VCaP (cell line): ENCODE data around the gene SHTN1.

Experiments used
- H3K27ac ChIP-seq: fragments of 450-650 bp; 2 replicates; pipeline ENCODE4 v1.5.1; 2017
- TF ChIP-seq, protein P1 (sequence below): fragments of 450-650 bp; conservative IDR thresholded peaks from 2 replicates; pipeline ENCODE4 v1.5.1; 2017; ENCODE audit warnings: mild to moderate bottlenecking, moderate library complexity

SHTN1 gene, protein sequence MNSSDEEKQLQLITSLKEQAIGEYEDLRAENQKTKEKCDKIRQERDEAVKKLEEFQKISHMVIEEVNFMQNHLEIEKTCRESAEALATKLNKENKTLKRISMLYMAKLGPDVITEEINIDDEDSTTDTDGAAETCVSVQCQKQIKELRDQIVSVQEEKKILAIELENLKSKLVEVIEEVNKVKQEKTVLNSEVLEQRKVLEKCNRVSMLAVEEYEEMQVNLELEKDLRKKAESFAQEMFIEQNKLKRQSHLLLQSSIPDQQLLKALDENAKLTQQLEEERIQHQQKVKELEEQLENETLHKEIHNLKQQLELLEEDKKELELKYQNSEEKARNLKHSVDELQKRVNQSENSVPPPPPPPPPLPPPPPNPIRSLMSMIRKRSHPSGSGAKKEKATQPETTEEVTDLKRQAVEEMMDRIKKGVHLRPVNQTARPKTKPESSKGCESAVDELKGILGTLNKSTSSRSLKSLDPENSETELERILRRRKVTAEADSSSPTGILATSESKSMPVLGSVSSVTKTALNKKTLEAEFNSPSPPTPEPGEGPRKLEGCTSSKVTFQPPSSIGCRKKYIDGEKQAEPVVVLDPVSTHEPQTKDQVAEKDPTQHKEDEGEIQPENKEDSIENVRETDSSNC

DNA sequence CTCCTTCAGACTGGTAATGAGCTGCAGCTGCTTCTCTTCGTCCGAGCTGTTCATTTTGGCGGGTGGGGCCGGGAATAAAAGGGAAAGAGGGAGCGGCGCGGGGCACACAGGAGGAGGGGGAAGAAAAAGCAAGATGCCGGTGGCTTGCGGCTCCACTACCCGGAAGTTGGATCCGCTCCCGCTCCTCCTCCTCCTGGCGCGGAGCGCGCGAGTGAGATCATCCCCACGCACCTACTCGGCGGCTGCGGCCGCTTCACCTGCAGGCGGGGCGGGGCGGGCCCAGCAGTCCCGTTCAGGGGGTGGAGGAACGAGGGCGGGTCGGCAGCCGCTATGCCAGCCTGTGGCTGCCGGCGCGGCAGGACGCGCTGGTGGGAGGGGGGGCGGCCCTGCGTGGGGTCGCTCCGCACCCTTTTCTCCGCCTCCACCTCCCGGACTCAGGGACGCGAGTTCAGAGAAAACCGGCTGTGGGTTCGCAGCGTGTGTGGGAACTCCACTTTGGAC, at the start of gene SHTN1:
Gene SHTN1, minus strand, starts transcription at position 162 of the 501 bp plus-strand sequence. Its CDS starts 108 bp downstream, at position 54.
- TF ChIP-seq, protein P1, sequence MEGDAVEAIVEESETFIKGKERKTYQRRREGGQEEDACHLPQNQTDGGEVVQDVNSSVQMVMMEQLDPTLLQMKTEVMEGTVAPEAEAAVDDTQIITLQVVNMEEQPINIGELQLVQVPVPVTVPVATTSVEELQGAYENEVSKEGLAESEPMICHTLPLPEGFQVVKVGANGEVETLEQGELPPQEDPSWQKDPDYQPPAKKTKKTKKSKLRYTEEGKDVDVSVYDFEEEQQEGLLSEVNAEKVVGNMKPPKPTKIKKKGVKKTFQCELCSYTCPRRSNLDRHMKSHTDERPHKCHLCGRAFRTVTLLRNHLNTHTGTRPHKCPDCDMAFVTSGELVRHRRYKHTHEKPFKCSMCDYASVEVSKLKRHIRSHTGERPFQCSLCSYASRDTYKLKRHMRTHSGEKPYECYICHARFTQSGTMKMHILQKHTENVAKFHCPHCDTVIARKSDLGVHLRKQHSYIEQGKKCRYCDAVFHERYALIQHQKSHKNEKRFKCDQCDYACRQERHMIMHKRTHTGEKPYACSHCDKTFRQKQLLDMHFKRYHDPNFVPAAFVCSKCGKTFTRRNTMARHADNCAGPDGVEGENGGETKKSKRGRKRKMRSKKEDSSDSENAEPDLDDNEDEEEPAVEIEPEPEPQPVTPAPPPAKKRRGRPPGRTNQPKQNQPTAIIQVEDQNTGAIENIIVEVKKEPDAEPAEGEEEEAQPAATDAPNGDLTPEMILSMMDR = no peak
- H3K27ac ChIP-seq = peak within 1 kb of the TSS; percentile 87

DNA sequence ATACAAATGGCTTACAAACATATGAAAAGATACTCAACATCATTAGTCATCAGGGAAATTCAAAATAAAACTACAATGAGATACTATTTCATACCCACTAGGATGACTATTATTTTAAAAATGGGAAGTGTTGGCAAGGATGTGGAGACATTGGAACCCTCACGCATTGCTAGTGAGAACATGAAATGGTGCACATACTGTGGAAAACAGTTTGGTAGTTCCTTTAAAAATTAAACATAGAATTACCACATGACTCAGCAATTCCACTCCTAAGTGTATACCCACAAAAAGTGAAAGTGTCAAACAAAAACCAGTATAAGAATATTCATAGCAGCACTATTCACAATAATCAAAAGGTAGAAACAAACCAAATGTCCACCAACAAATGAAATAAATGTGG, 48.5 kb upstream of the SHTN1 start:
- no peak overlapping the region for H3K27ac ChIP-seq
- TF ChIP-seq, protein P1 = no peak

DNA sequence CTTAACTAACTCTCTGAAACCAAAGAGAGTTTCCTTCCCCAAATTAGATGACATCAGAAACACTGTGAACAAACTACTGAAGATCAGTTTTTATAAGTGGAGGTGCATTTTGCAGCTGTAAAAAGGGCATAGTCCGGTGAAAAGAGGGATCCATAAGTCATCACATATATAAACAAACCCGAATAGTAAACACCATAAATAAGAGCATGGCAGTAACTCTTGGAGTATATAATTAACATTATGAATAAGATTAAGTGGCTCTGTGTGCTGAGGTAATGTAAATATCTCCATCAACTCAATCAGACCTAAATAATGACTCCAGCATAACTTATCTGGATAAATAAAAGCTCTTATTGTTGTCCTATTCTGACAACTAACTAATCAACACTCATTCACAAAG, 43.0 kb upstream of the SHTN1 start:
- TF ChIP-seq, protein P1 = no peak
- no peak overlapping the region for H3K27ac ChIP-seq

DNA sequence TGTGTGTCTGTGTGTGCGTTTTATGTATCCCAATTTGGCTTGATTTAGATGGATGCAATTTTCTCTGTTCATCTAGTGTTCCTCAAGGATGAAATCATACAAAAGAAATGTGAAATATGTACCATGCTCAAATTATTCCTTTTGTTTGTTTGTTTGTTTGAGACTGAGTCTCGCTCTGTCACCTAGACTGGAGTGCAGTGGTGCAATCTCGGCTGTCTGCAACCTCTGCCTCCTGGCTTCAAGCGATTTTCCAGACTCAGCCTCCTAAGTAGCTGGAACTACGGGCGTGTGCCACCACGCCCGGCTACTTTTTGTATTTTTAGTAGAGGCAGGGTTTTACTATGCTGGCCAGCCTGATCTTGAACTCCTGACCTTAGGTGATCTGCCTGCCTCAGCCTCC, 11.3 kb upstream of the SHTN1 start:
- TF ChIP-seq, protein P1 = no peak
- no peak overlapping the region for H3K27ac ChIP-seq

DNA sequence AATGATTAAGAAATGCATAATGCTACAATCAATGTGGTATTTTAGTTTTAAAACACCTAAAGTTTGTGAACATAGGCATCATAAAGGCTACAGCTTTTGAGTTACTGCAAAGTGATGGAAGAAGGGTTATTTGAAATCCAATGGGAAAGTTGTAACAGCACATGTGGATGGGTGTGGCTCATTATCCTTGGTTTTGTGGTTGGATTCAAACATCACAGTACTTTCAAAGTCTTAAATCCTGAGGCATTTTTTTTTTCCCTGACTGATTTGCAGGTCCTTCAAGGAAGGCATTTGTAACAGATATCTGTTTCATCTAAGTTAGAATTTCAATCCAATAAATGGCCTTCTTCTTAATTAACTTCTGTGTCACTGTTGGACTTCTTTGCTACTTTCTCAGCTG, 9.8 kb upstream of the SHTN1 start:
- H3K27ac ChIP-seq = no peak overlapping the region
- TF ChIP-seq, protein P1 = no peak

DNA sequence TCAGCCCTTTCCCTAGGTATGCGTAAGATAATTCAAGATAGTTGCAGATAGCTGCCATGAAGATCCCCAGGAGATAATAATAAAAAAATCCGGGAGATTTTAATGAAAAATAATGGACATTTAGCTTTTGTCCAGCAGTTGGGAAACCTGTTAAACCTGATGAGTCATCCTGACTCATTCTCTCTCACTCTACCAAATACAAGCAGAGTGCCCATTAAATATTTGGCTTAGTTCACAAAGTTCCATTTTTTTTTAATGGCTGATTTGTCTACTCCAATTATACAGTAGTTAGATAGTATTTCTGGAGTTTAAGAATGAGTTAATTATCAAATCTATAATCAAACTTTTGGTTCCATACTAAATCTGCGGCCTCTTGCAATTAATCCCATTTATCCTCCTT, 2.1 kb upstream of the SHTN1 start:
- TF ChIP-seq, protein P1 = no peak
- no peak overlapping the region for H3K27ac ChIP-seq

DNA sequence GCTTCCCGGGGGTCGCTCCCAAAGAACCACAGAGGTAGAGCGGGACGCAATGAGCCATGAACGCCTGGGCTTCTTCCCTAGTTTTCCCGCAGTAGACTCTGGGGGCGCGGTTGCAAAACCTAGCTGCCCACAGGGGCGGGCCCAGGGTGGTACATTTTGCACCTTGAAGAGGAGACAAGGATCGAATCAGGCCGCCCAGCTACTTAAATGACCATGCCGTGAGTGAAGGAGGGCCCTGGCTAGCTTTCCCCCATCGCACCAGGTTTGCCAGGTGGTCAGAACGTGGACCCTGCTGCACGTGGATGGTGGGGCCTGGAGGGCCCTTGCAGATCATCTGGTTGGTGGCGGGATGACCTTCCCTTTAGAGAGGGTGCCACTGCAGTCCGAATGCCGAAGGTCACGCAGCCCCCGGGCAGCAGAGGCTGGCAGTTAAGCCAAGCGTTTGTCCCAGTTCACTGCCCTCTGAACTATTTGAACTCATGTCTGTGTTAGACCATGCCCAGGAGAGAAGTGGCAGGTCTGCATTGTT, 604 bp upstream of the SHTN1 start:
- peak overlapping the region; percentile 87 for H3K27ac ChIP-seq
- TF ChIP-seq, protein P1 = no peak
